ENCODE results near the gene TEKT3.

Gene TEKT3

DNA sequence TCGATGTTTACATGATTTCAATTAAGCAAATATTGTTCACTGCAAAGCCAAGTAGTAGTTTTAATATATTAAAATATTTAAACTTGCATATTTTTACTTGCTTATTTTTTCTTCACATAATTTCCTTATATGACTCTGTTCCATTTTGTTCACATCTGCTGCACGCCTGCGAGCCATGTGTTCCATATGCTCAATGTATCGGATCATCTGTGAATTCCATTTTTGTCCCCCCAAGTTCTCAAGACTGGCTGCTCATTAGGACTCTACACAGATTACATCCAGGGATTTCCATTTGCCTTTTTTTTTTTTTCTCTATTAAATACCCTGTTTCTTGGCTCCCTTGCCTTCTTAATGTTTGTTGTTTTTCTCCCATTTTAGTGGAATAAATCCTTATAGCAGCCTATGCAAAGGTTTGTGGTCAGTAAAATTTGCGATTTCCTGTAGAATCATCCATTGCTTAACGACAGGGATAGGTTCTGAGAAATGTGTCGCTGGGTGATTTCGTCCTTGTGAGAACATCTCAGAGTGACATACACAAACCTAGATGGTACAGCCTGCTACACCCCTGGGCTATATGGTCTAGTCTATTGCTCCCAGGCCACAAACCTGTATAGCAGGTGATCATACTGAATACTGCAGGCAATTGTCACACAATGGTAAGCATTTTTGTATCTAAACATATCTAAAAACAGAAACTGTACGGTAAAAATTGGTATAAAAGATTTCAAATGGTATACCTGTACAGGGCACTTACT lies 30.2 kb upstream of the TEKT3 start:
- no peaks in the 10 kb centered on the region for H3K36me3 ChIP-seq (ENCODE audit: control insufficient read depth, insufficient read depth, low read length)

DNA sequence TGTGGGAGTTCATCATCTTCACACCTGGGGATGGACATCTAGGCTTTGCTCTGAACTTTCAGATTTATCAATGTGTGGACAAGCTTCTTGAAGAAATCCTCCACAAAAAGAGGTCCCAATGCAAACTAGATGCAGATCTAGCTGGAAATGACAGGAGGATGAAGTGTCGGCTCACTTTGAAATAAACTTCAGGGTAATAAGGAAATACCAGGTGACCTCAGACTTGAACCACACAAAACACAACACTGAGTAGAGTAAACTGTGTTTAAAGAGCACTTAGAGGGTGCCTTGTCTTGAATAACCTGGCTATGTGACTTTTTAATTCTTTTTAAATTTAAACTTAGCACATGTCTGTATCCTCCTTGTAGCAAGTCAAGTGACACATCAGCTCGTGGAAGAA lies 27.2 kb upstream of the TEKT3 start:
- Histone ChIP-seq H3K36me3 (ENCODE audit: control insufficient read depth, insufficient read depth, low read length) (no peaks in the 10 kb centered on the region), H3K9me3 (ENCODE audit: control insufficient read depth, insufficient read depth, low read length) (no peaks in the 10 kb centered on the region), H3K27me3 (ENCODE audit: control insufficient read depth, insufficient read depth, low read length) (no peaks in the 10 kb centered on the region), H3K4me3 (ENCODE audit: low read depth, low read length) (no peak overlapping the region), H3K9ac (ENCODE audit: low read depth, low read length) (no peak overlapping the region), H3K4me1 (ENCODE audit: control insufficient read depth, insufficient read depth, low read length) (peaks cover 2% of the 10 kb centered on the region)

More for the DNA sequence above, 30.2 kb upstream of the TEKT3 start:
- Histone ChIP-seq H3K4me3 (ENCODE audit: low read depth, low read length) (no peak overlapping the region), H3K9ac (ENCODE audit: low read depth, low read length) (no peak overlapping the region), H3K4me1 (ENCODE audit: control insufficient read depth, insufficient read depth, low read length) (peaks cover 2% of the 10 kb centered on the region), H3K9me3 (ENCODE audit: control insufficient read depth, insufficient read depth, low read length) (no peaks in the 10 kb centered on the region), H3K27me3 (ENCODE audit: control insufficient read depth, insufficient read depth, low read length) (no peaks in the 10 kb centered on the region)

GRCh38 chr17:15366026-15366425 lies 24.6 kb upstream of the TEKT3 start:
- H3K4me3 ChIP-seq (ENCODE audit: low read depth, low read length), result no peak overlapping the region
- no peaks in the 10 kb centered on the region for H3K36me3 ChIP-seq (ENCODE audit: control insufficient read depth, insufficient read depth, low read length)
- H3K27me3 ChIP-seq (ENCODE audit: control insufficient read depth, insufficient read depth, low read length), result no peaks in the 10 kb centered on the region
- H3K4me1 ChIP-seq (ENCODE audit: control insufficient read depth, insufficient read depth, low read length), result peaks cover 2% of the 10 kb centered on the region
- no peak overlapping the region for H3K9ac ChIP-seq (ENCODE audit: low read depth, low read length)
- no peaks in the 10 kb centered on the region for H3K9me3 ChIP-seq (ENCODE audit: control insufficient read depth, insufficient read depth, low read length)

DNA sequence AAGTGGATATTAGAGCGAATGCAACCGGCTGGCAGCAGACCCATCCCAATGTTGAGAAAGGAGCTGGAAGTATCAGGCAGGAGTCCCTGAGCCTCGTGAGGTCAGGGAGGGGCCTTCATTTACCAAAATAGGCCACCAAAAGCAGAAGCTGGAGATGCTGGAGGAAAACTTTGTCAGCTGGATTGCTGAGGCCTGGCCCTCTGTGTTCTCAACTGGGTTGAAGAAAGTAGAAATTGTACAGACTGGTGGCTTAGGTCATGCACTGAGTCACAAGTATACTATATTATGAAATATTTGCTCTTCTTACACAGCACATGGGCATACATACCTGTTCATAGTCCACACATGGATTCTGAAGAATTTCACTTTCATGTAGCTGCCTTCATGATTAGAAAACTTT lies 23.2 kb upstream of the TEKT3 start:
- H3K4me1 ChIP-seq (ENCODE audit: control insufficient read depth, insufficient read depth, low read length), result no peaks in the 10 kb centered on the region
- H3K36me3 ChIP-seq (ENCODE audit: control insufficient read depth, insufficient read depth, low read length), result no peaks in the 10 kb centered on the region
- H3K9ac ChIP-seq (ENCODE audit: low read depth, low read length), result no peak overlapping the region
- H3K9me3 ChIP-seq (ENCODE audit: control insufficient read depth, insufficient read depth, low read length), result no peaks in the 10 kb centered on the region
- no peaks in the 10 kb centered on the region for H3K27me3 ChIP-seq (ENCODE audit: control insufficient read depth, insufficient read depth, low read length)
- no peak overlapping the region for H3K4me3 ChIP-seq (ENCODE audit: low read depth, low read length)

DNA sequence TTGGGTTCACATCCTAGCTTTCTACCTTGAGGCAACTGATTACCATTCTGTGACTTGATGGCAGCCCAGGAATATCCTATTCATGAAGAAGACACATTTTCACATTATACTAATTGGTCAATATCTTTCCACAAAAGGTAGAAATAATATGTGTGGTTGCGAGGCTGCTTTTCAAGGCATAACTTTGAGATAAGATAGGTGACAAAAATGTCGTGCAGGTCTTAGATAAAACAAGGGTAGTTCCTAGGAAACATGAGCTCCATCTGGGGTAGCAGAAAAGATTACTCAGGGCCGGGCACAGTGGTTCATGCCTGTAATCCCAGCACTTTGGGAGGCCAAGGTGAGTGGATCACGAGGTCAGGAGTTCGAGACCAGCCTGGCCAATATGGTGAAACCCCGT lies 22.3 kb upstream of the TEKT3 start:
- no peaks in the 10 kb centered on the region for H3K4me1 ChIP-seq (ENCODE audit: control insufficient read depth, insufficient read depth, low read length)
- H3K9ac ChIP-seq (ENCODE audit: low read depth, low read length), result no peak overlapping the region
- no peak overlapping the region for H3K4me3 ChIP-seq (ENCODE audit: low read depth, low read length)
- H3K27me3 ChIP-seq (ENCODE audit: control insufficient read depth, insufficient read depth, low read length), result no peaks in the 10 kb centered on the region
- H3K9me3 ChIP-seq (ENCODE audit: control insufficient read depth, insufficient read depth, low read length), result no peaks in the 10 kb centered on the region
- H3K36me3 ChIP-seq (ENCODE audit: control insufficient read depth, insufficient read depth, low read length), result no peaks in the 10 kb centered on the region

DNA sequence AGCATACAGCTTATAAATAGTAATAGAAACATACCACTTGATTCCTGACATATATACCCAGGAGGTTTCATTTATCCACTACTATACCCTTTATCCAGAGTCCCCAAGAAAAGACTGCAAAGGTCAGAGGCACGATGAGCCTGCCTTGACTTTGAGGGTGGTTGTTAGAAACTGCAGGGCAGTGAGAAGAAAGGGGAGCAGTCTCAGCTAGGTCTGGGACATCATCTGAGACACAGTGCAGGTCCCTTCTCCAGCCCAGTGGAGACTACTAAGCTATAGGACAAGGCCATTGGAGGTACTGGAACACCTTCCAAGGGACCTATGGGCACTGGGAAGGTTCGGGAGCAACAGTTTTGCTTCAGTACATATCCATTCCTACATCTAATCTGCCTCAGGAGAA lies 20.2 kb upstream of the TEKT3 start:
- H3K9me3 ChIP-seq (ENCODE audit: control insufficient read depth, insufficient read depth, low read length), result no peaks in the 10 kb centered on the region
- H3K4me3 ChIP-seq (ENCODE audit: low read depth, low read length), result no peak overlapping the region
- H3K27me3 ChIP-seq (ENCODE audit: control insufficient read depth, insufficient read depth, low read length), result no peaks in the 10 kb centered on the region
- H3K4me1 ChIP-seq (ENCODE audit: control insufficient read depth, insufficient read depth, low read length), result no peaks in the 10 kb centered on the region
- no peaks in the 10 kb centered on the region for H3K36me3 ChIP-seq (ENCODE audit: control insufficient read depth, insufficient read depth, low read length)
- no peak overlapping the region for H3K9ac ChIP-seq (ENCODE audit: low read depth, low read length)

- no peaks in the 10 kb centered on the region for H3K9me3 ChIP-seq (ENCODE audit: control insufficient read depth, insufficient read depth, low read length)
- no peaks in the 10 kb centered on the region for H3K27me3 ChIP-seq (ENCODE audit: control insufficient read depth, insufficient read depth, low read length)
- no peaks in the 10 kb centered on the region for H3K36me3 ChIP-seq (ENCODE audit: control insufficient read depth, insufficient read depth, low read length)
- no peaks in the 10 kb centered on the region for H3K4me1 ChIP-seq (ENCODE audit: control insufficient read depth, insufficient read depth, low read length)
- H3K4me3 ChIP-seq (ENCODE audit: low read depth, low read length), result no peak overlapping the region
- H3K9ac ChIP-seq (ENCODE audit: low read depth, low read length), result no peak overlapping the region
These were observed 19.8 kb upstream of the TEKT3 start for GRCh38 chr17:15361151-15361550.

- Histone ChIP-seq H3K9me3 (ENCODE audit: control insufficient read depth, insufficient read depth, low read length) (no peaks in the 10 kb centered on the region), H3K4me3 (ENCODE audit: low read depth, low read length) (no peak overlapping the region), H3K4me1 (ENCODE audit: control insufficient read depth, insufficient read depth, low read length) (no peaks in the 10 kb centered on the region), H3K27me3 (ENCODE audit: control insufficient read depth, insufficient read depth, low read length) (no peaks in the 10 kb centered on the region), H3K9ac (ENCODE audit: low read depth, low read length) (no peak overlapping the region), H3K36me3 (ENCODE audit: control insufficient read depth, insufficient read depth, low read length) (no peaks in the 10 kb centered on the region)
These were observed 12.9 kb upstream of the TEKT3 start for GRCh38 chr17:15354256-15354655.

DNA sequence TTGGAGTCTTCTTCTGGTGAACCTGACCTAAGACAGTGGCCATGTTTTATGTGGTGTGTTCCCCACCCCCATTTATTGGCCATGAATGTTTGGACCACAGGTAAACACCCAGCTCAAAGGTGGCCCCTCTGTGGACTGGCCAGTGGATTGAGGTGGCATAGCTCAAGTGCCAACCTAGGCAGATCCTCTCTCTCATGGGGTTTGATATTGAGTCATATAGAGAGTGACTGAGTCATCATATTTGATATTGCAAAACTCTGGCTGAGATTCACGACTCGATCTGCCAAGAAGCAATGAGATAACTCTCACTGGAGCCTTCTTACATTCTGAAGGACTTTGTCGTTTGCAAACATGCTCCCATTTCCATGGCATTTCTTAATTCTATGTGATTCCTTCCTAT lies 10.5 kb upstream of the TEKT3 start:
- Histone ChIP-seq H3K36me3 (ENCODE audit: control insufficient read depth, insufficient read depth, low read length) (no peaks in the 10 kb centered on the region), H3K4me3 (ENCODE audit: low read depth, low read length) (no peak overlapping the region), H3K9ac (ENCODE audit: low read depth, low read length) (no peak overlapping the region), H3K27me3 (ENCODE audit: control insufficient read depth, insufficient read depth, low read length) (peaks cover 4% of the 10 kb centered on the region), H3K4me1 (ENCODE audit: control insufficient read depth, insufficient read depth, low read length) (no peaks in the 10 kb centered on the region), H3K9me3 (ENCODE audit: control insufficient read depth, insufficient read depth, low read length) (no peaks in the 10 kb centered on the region)

GRCh38 chr17:15351478-15351840 lies 10.1 kb upstream of the TEKT3 start:
- no peak overlapping the region for H3K4me3 ChIP-seq (ENCODE audit: low read depth, low read length)
- H3K9me3 ChIP-seq (ENCODE audit: control insufficient read depth, insufficient read depth, low read length), result no peaks in the 10 kb centered on the region
- H3K9ac ChIP-seq (ENCODE audit: low read depth, low read length), result no peak overlapping the region
- no peaks in the 10 kb centered on the region for H3K4me1 ChIP-seq (ENCODE audit: control insufficient read depth, insufficient read depth, low read length)
- no peaks in the 10 kb centered on the region for H3K36me3 ChIP-seq (ENCODE audit: control insufficient read depth, insufficient read depth, low read length)
- peaks cover 4% of the 10 kb centered on the region for H3K27me3 ChIP-seq (ENCODE audit: control insufficient read depth, insufficient read depth, low read length)

GRCh38 chr17:15350777-15351477 lies 9.5 kb upstream of the TEKT3 start:
- no peaks in the 10 kb centered on the region for H3K9me3 ChIP-seq (ENCODE audit: control insufficient read depth, insufficient read depth, low read length)
- H3K4me1 ChIP-seq (ENCODE audit: control insufficient read depth, insufficient read depth, low read length), result no peaks in the 10 kb centered on the region
- peaks cover 6% of the 10 kb centered on the region for H3K27me3 ChIP-seq (ENCODE audit: control insufficient read depth, insufficient read depth, low read length)
- no peaks in the 10 kb centered on the region for H3K36me3 ChIP-seq (ENCODE audit: control insufficient read depth, insufficient read depth, low read length)
- H3K9ac ChIP-seq (ENCODE audit: low read depth, low read length), result no peak overlapping the region
- H3K4me3 ChIP-seq (ENCODE audit: low read depth, low read length), result no peak overlapping the region

- H3K4me1 ChIP-seq (ENCODE audit: control insufficient read depth, insufficient read depth, low read length), result no peaks in the 10 kb centered on the region
- H3K4me3 ChIP-seq (ENCODE audit: low read depth, low read length), result no peak overlapping the region
- H3K36me3 ChIP-seq (ENCODE audit: control insufficient read depth, insufficient read depth, low read length), result no peaks in the 10 kb centered on the region
- H3K9ac ChIP-seq (ENCODE audit: low read depth, low read length), result no peak overlapping the region
- no peaks in the 10 kb centered on the region for H3K9me3 ChIP-seq (ENCODE audit: control insufficient read depth, insufficient read depth, low read length)
- peaks cover 8% of the 10 kb centered on the region for H3K27me3 ChIP-seq (ENCODE audit: control insufficient read depth, insufficient read depth, low read length)
These were observed 7.7 kb upstream of the TEKT3 start for GRCh38 chr17:15349119-15349518.

All from iPS-15b (cell line).